GM19239 (cell line): ENCODE measurements around the gene CDON.

Experiments
- DNase-seq: peaks from one replicate; pipeline ENCODE4 v3.0.0; 2011; ENCODE audit warnings: low spot score; ENCODE audit not compliant: insufficient read length
- FAIRE-seq: peaks from 2 replicates; lab custom pipeline; 2011; peaks lifted over from hg19 to GRCh38; lab: Jason Lieb, UNC

CDON gene

DNA sequence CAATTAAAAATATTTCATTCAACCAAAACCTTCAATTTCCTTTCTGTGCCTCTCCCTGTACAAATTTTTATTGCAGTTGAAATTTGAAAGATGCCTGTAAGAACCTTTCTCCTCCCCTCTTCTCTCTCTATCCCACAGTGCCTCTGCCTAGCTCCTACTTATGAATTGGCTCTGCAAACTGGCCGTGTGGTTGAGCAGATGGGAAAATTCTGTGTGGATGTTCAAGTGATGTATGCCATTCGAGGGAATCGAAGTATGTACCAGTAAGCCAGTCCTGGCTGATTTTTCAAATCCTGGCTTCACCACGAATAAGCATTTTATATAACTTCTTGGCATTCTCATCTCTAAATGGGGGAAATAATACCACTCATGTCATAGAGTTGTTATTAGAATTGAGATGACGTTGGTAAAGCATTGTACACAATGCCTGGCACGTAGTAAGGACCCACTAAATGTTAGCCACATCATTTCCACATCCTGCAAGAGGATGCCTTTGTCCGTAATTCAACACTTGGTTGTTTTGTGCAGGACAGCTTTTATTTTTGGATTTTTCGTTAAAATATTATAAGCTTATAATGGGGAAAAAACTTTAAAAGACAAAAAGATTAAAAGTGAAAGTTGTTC lies 152.3 kb downstream of the CDON start:
- DNase-seq = no peak
- no peak for FAIRE-seq
